NCI-H146 treated with DMSO at 0.1 percent for 48 hours (cell line): Measurements from ENCODE around the gene FRMD1.

ENCODE experiments used
- DNase-seq: peaks from one replicate; lab custom pipeline; 2025; ENCODE audit not compliant: unreplicated experiment; lab: John Stamatoyannopoulos, UW

The FRMD1 gene

GRCh38 chr6:168013250-168013915 lies 65.6 kb downstream of the FRMD1 start:
- DNase-seq = no peak

DNA sequence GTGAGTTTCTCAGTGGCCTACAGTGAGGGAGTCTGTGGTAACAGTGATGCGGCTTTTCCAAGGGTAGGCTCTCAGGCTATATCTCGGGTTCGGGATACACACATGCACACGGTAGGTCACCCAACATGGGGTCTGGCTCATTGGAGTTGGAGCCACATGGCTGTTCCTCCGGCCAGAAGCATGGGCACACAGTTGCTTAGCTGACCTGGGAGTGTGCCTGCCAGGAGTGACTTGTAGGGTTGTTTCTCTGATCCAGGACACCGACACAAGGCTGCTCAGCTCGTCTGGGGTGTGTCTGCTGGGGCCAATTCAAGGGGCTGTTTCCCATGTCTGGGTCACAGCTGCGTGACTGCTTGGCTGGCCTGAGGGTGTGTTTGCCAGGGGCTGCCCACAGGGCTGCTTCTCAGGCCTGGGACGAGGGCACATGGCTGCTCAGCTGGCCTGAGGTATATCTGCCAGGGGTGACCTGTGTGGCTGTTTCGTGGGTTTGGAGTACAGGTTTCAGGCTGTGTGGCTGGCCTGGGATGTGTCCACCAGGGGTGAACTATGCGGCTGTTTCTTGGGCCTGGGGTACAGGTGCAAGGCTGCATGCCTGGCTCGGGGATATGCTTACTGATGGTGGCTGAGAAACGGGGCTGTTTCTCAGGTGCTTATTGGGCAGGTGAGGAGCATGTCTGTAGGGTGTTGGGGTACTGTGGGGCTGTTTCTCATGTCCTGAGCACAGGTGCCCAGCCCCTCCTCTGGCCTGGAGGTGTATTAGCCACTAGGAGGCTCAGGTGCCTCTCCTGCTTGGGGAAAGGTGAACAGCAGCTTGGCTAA lies 66.4 kb downstream of the FRMD1 start:
- no peak for DNase-seq

GRCh38 chr6:168011291-168011690 lies 67.7 kb downstream of the FRMD1 start:
- no peak for DNase-seq

DNA sequence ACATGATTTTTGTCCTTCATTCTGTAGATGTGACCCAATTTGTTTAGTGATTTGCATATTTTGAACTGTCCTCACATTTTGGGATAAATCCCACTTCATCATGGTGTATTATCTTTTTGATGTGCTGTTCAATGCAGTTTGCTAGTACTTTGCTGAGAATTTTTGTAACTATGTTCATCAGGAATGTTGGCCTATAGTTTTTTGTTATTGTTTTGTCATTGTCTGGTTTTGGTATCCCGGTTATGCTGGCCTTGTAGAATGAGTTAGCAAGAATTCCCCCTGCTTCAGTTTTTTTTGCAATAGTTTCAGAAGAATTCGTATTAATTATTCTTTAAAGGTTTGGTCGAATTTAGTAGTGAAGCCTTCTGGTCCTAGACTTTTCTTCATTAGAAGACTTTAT lies 69.7 kb downstream of the FRMD1 start:
- no peak for DNase-seq

- no peak for DNase-seq
These were observed 71.2 kb downstream of the FRMD1 start for GRCh38 chr6:168007592-168008338.

GRCh38 chr6:168005796-168006195 lies 73.2 kb downstream of the FRMD1 start:
- DNase-seq = no peak

DNA sequence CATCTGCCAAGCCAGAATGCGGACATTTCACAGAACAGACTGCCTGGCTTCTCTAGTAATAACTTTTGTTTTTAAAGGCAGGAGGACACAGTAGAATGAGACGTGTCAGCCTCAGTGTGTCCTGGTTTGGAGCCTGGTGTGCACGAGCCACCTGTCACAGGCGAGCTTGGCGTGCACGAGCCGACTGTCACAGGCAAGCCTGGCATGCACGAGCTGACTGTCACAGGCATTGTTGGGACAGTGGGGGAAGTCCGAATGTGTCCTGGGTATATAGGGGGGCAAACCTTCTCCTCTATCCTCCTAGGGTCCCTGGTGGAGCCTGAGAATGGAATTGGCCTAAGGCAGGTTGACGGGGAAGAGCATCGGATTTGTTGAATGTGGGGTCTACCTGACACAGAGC lies 74.1 kb downstream of the FRMD1 start:
- DNase-seq = no peak

DNA sequence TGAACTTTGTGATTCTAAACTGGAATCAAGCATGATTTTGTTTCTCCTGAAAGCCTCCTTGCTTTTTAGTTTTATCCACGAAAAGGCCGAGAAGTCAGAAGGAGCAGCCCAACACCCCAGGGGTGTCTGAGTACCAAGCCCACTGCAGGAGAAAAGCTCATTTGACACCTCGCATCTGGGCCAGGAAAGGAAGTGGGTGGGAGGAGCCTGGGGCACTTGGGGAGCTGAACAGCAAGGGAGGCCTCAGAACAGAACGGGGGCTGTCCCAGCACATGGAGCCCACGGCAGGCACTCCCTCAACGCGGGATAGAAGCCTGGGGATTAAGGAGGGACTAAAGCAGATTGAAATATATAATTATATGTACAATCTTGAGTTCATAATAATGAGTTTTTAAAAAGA lies 75.0 kb downstream of the FRMD1 start:
- no peak for DNase-seq
